GM19455 (cell line): Measurements from ENCODE around the gene DCLK2.

Experiments used
- ATAC-seq: cut with Tn5 transposase; IDR thresholded peaks from one replicate; pipeline ENCODE4 v1.9.1; 2021; ENCODE audit not compliant: unreplicated experiment

The DCLK2 gene

DNA sequence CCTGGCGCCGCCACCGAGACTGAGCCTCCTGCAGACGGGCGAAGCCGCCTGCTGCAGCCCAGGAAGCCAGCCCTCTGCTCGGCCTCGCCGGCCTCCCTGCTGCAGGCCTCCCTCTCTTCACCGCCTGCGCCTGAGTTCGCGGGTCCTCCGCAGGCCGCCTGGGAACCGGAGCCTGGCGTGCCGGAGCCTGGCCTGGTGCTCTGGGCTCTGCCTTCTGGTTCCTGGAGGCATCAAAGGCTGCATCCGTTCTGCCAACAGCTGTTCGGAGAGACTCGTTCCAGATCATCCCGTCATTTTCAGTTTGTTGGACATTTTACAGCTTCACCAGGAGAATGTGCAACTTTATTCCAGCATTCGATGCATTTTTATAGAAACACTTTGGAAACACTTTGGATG lies 178.0 kb downstream of the DCLK2 start:
- ATAC-seq = no peak

DNA sequence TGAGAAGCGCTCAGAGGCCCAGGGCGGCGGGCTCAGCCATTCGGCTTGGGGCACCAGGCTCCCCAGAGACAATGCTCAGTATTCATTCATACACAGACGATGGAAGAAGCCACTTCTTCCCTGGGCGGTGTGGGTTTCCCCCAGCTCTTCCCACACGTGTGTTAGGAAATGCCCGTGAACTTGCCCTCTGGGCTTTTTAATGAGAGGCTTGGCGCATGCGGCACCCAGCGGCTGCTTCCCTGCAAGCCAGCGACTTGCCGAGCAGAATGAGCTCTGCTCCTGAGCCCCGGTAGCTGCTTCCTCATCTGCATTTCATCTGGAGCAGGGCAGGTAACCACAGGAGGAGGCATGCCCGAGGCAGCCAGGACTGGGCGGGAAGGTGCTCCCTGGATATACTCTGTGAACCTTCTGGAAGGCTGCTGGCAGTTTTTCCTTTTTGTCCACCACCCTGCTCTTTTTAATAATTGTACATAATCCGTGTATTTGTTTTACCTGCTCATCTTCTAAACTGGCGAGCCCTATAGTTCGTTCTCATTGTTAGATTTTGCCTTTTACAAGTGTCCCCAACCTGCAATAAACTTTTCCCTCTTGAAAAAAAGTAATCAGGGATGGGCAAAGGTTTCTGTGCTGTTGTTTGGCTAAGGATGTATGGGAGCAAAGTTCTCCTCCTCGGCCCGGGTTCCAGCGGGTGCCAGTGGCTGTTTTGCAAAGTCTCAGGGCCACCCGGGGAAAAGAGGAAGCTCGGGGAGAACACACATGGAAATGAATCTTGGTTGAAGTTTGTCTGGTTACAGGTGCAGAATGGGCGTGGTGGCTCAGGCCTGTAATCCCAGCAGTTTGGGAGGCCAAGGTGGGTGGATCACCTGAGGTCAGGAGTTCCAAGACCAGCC lies 178.8 kb downstream of the DCLK2 start:
- no peak for ATAC-seq

DNA sequence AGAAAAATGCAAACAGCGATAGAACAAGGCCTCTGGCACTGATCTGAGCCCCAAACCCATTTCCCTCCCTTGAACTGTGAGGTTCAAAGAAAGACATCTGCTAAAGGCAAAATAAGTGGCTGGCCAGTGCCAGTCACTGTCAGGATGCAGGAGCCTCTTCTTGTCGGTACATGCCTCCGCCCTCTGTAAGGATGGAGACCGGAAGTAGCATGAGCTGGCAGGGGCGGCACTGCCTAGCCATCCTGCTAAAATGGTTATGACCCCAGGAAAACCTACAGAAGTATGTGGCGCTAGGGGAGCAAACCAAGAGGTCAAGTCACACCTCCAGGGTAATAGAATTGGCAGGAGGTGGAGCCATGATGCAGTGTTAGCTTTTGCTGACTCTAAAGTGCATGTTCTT lies 180.3 kb downstream of the DCLK2 start:
- no peak for ATAC-seq

DNA sequence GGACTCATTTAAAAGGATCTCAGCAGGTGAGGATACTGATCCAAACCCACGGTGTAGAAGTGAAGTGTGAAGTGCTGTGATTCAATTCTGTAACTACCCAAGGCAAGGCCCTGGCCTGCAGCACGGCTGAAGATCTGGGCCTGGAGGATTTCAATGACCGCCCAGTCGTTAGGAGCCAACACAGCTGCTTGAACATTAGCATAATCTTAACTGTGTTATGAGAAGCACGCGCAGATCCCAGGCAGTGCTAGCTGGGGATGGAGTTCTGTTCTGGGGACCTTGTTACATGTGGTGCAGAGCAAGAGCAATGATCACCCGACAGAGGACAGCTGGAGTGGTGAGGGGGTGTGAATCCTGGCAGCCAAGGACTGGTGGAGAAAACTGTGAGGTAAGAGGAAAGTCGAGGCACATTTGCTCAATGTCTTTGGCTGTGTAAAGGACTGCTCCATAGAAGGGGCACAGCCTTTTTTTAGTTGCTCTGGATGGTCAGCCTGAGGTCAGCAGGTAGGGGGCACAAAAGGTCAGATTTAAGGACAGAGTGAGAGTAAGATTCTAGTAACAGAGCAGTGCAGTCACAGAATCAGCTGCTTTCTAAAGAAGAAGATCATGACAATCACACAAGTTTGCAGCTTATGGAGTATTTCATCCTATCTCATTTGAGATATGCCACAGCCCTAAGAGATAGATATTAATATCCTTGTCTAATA lies 181.8 kb downstream of the DCLK2 start:
- ATAC-seq = no peak

DNA sequence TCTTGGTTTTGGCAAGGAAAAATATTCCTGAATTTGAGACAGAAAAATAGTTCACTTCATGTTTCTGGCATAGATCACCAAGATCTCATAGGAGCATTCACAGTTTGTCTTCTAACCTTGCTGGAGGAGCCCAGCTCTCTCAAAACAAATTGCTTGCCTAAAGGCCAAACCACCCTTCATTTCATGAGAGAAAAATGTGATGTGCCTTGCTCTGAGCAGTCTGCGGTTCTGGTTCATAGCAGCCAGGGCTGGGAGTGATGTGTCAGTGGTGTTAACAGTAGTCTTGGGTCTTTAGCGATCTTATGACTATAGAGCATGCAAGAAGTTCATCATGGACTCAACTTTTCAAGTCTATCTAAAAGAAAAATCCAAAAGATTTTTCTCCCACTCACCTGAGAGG lies 183.3 kb downstream of the DCLK2 start:
- no peak for ATAC-seq

DNA sequence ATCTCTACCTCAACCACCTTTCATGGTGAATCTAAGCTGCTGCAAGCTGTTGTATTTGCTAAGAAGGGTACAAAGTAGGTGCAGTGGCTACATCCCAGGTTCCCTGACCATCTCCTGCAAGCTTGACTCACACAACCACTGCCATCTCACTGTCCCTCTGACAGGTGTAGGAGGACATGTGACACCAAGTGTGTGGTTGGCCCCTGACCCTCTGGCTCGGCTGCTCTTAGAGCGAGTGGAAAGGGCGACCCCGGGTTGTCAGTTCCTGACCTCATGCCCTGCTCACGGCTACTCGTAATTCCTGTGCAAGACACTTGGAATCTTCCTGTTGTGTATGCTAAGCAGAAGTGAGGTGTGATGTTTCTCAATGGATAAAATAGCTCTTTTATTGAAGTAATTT lies 184.4 kb downstream of the DCLK2 start:
- ATAC-seq = no peak

DNA sequence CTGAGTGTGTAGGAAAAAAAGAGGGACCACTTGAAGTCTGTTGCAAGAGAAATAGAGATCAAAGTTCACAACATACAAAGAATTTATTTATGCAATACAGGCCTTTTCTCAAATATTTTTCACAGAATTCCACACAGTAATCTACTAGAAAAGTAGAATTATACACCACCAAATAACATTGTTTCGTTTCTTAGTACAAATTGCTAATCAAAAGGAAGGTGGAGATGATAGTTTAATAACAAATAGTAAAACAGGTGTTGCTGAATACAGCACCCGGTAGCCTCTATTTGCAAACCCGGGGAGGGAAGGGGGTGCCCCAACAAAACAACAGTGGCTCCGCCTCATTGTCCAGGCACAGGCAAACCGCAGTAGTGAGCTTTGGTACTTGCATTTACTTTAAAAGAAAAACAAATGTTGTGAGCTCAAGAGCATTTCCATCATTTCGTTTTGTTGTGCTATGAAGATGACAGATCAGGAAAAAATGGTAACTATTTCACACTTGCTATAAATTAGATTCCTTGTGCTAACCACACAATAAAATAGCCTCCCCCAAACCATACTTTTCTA lies 186.4 kb downstream of the DCLK2 start:
- no peak for ATAC-seq

DNA sequence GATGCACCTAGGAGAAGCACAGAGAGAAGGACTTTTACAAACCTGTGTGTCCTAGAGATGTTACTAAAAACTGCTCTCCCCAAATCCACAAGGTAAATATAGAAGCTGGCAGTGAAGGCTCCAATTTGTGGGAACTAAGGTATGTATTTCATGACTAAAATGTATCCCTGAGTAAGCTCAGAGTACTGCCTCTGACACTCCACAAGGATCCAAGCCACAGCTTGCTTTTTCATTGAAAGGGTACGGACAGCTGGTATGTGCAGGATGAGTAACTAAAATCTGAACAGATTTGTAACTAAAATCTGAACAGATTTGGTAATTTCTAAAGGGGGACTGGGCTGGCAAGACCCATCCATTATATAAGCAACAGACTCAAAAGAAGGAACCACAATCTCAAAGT lies 187.6 kb downstream of the DCLK2 start:
- no peak for ATAC-seq

DNA sequence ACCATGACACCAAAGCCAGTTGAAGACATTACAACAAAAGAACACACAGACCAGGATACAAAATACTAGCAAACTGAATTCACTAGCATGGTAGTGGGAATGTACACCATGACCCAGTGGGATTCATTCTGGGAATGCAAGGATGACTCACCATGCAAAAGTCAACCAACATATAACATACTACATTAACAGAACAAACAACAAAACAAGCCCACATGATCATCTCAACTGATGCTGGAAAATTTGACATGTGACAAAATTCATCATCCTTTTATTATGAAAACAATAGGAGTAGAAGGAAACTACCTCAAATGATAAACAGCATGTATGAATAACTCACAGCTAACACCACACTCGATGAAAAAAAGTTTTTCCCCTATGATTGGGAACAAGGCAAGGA lies 190.2 kb downstream of the DCLK2 start:
- no peak for ATAC-seq

DNA sequence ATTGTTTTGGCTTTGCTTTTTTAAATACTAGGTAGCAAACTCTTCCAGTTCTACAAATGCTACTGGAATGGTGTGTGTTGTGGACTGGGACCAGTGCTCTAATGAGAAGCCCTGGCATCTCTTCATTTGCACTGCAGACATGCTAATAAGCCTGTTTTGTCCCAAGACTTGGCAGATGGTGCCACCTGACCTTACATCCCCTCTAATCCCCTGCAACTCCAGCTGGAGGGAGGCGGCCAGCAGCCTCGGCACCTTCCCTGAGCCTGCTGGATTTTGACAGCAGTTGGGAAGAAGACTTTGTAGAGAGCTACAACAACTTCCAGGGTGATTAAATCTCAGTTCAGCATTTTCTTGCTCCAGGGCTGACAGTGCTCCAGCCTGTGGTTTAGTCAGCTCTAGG lies 200.0 kb downstream of the DCLK2 start:
- ATAC-seq = no peak

DNA sequence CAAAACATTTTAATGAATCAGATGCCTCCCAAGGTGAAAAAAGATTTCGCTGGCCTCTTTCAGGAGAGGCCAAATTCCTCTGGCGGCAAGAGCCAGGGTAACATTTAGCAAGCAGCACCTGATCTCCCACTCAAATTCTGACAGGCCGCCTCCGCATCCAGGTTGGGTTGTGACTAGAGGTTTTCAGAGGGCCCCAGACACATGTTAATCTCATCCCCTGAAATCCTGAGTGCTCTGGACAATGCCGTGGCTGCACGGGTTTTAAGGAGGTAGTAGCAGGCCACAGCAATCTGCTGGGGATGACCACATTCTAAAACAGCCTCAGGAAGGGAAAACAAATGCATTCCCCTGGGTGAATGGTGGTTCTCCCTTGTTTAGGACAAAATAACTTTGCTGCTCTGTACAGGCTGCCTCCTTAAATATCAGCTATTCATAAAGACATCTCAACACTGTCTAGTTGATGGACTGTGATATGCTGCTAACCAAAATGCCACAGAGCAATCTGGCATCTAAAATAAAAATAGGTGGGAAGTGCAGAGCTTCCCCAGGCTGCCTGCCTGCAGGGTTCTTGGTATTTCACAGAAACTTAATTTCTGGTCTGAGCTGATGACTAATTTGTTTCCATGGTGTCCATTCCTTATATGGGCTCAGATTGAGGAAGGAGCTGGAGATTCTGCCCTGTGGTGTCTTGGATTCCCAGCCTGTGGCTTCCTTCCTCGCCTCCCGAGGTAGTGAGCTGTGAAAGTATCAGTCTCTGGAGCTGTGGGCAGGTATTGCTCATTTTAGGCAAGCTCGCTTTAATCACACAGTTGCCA lies 202.0 kb downstream of the DCLK2 start:
- ATAC-seq = no peak

DNA sequence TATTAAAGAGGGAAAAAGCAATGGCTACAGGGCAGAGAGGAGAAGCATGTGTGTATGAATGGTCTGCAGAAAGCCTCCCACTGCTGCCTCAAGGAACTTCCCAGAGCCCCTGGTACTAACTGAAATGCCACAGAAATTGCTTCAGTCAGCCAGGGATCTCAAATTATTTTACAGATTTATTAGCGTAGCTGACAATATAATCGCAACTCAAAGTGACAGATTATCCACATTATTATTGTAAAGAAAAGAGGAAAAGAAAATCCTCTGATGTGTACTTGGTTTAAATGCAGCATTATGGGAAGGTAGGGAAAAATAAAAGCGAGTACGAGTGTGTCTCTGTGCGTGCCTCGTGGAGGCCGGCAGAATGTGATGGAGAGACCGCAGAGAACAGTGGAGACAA lies 202.7 kb downstream of the DCLK2 start:
- no peak for ATAC-seq

DNA sequence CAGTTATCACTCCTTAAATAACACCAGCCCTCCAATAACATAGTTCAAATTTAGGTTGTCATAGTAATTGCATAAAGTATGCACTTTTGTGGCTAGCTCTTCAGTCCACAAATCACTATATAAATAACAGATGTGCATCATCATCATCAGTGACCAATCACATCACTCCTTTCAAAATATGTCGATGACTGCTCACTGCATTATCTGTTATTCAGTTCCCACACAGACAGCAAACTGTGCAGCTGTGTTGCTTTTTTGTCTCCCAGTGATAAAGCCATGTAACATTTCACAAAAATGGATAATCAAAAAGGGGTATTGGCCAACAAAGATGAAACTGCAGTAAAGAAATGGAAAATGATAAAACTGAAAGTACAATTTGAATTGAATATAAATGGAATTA lies 205.4 kb downstream of the DCLK2 start:
- no peak for ATAC-seq

DNA sequence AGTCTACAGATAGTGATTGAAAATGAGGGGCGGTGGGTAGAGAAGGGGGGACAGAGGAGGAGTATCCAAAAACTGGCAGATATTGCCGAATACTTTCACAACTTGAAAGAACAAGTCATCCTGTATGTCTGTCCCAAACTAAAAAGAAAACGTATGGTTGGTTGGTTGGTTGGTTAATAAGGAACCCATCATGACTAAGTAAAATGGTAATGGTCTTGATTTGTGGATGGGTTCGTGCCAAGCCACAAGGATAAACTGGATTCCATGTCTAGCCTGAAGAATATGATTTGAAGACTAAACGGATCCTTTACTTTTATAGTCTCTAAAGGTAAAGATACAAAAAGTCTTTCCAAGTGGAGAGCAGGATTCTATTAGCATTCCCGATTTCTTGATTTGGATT lies 208.4 kb downstream of the DCLK2 start:
- ATAC-seq = no peak

DNA sequence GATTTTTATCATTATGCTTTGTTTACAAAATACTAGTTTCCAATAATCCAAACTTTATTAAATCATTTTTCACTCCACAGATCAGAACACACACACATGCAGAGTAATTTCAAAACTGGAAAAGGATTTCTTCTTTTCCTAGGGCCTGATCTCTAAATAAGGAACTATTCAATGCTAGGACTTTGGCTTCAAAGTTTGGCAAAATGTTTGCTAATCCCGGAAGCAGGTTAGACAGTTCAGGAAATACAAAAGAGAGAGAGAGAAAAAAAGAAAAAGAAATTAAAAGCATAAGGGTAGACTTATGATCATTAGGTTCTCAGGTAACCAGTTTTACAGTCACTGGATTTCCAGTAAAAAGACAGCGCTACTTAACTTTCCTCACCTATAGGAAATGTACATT lies 211.0 kb downstream of the DCLK2 start:
- ATAC-seq = no peak

DNA sequence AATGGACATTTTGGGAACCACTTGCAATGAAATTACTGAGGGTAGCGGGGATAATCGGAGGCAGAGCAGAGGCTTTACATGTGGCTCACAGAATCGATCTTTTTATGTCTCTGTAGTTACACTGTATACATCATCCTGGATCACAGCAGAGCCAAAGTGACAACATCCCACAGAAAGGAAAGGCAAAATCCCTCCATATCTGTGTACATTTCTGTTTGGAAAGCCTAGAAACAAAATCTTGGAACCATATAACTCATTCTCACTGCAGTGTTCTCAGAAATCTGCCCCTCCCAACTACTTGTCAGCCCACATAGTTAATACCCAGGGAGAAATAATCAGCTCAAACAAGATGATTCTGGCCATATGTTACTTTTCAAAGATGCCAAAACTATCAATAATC lies 211.6 kb downstream of the DCLK2 start:
- ATAC-seq = no peak

DNA sequence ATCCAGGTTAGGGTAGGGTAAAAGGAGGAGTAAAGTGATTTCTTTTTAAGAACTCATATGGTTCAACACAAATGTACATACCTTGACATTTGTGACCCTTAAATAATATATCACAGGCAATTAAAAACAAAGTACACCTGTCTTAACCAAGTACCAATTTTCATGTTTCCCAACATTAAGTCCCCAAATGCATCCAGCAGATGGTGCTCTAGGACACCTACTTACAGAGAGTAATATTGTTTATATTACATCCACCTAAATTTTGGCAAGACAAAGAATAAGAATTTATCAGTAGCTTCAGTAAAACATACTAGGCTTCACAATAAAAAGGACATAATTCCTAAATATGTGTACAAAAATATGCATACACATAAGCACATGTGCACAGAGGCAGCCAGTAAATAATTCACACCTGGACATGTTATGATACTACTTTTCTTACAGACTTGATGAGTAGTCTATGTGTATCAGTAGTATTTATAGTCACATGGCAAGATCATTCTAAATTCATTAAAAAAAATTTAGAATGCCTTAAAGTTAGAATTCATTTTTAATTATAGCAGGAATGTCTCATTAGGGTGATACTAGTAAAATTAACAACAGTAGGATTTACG lies 219.7 kb downstream of the DCLK2 start:
- ATAC-seq = no peak

DNA sequence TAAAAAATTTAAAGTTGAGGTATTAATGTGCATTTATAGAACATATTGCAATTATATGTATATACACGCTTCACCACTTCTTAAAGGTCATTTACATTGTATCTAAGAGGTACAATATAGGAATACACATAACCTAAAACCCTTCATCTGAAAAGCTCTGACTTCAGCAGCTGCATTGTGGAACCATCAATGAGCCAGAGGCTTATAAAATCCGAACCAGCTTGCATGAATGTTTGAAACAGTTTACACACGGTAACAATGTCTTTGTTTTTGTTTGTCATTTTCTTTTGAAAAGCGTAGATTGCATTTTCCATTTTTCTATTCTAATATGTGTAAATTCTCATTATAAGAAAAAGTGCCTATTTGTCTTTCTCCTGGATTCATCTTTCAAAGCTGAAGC lies 221.6 kb downstream of the DCLK2 start:
- no peak for ATAC-seq

DNA sequence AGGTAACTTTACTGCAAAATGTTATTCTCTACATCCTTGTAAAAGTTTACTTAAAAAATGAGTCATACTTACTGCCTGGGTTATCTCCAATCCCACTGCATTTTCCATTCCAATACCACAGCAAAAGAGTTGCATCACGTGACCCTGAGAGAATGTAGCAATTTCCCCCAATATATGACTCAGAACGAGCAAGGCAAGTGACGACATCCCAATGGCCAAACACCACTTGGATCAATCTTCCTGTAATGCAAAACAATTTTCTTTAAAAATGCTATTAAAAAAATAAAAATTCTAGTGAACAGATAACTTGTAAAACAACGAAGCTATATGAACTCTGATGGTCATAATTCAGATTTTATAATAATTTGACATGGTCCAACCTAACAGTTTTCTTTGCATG lies 224.3 kb downstream of the DCLK2 start:
- no peak for ATAC-seq

DNA sequence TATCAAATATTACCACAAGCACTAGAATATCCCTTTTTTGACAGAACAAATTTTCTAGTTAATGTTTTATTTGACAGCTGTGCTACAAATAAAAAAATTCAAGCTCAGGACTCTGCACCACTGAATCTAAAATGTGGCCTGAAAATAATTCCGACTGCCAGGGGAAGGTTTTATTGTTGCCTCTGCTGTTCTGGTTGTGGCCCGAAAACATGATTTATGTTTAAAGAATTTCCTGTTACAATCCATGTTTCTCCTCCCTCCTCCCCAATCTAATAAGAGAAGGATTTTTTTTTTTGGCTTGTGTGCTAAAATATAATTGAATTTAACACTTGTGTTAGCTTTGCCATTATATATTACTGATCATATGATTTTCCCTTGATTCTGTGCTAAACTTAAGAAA lies 227.8 kb downstream of the DCLK2 start:
- ATAC-seq = no peak

DNA sequence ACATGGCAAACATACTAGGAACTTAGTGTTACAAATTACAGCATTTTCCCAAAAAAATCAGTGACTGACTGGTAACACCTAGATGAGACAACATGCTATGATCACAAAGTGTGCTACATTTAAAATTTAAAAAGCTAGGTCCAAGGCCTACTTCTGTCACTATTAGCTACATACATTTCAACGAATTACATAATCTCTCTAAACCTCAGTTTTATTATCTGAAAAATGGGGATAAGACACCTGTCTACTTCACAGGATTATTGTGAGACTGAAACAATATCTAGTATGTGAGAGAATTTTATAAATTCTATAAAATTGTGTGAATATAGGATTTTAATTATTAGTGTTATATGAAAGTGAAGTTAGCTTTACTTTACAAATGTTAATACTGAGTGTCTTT lies 228.5 kb downstream of the DCLK2 start:
- no peak for ATAC-seq
